ENCODE data around the gene OXCT2. TPM values are rescaled to one million over a fixed set of nuclear protein-coding genes. Genes with fewer than 3 reads are reported as not detected.

OXCT2 gene
- total RNA-seq, 1 donor from 2014 or later, result 2.1 TPM

DNA sequence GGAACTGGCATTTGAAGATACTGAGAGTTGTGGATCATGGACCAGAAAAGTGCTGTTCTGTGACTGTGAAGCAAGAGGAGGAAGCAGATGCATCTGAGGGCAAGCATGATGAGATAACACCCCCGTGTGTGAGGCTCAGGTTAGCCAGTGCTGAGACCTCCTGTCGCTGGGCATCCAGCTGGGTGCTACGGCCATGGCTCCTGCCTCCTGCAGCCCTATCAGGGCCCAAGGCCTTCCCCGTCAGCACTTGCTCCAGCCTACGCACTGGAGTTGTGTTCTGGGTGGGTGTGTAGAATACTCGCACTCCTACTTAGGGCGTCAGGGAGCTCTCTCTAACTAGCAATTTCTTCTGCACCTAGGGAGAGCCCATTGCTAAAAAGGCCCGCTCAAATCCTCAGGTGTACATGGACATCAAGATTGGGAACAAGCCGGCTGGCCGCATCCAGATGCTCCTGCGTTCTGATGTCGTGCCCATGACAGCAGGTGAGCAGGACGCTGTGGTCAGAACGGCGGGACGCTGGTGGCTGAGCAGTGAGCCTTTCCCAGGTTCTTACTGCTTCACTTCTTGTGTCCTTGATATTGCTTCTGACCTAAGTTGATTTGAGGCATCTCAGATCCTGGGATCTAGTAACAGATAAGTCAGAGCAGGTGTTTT lies 26.0 kb downstream of the OXCT2 start:
- no peak overlapping the region for H3K27ac ChIP-seq
- Mint-ChIP-seq H3K4me3 (no peak overlapping the region), H3K36me3 (peaks cover 26% of the 10 kb centered on the region), H3K9me3 (no peaks in the 10 kb centered on the region), H3K4me1 (peaks cover 3% of the 10 kb centered on the region), H3K27ac (no peak overlapping the region), H3K27me3 (ENCODE audit: insufficient read depth, low read depth) (no peaks in the 10 kb centered on the region)
- H3K4me1 ChIP-seq, result no peaks in the 10 kb centered on the region
- H3K79me2 ChIP-seq (ENCODE audit: low read depth), result peaks cover 3% of the 10 kb centered on the region
- H3K36me3 ChIP-seq, result peaks cover 5% of the 10 kb centered on the region
- DNase-seq (ENCODE audit: low spot score), result no peak
- no peak for TF ChIP-seq EZH2phosphoT487 (IDR thresholded peaks at IDR 0.05)
- TF ChIP-seq, protein P1, sequence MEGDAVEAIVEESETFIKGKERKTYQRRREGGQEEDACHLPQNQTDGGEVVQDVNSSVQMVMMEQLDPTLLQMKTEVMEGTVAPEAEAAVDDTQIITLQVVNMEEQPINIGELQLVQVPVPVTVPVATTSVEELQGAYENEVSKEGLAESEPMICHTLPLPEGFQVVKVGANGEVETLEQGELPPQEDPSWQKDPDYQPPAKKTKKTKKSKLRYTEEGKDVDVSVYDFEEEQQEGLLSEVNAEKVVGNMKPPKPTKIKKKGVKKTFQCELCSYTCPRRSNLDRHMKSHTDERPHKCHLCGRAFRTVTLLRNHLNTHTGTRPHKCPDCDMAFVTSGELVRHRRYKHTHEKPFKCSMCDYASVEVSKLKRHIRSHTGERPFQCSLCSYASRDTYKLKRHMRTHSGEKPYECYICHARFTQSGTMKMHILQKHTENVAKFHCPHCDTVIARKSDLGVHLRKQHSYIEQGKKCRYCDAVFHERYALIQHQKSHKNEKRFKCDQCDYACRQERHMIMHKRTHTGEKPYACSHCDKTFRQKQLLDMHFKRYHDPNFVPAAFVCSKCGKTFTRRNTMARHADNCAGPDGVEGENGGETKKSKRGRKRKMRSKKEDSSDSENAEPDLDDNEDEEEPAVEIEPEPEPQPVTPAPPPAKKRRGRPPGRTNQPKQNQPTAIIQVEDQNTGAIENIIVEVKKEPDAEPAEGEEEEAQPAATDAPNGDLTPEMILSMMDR (IDR thresholded peaks at IDR 0.05), result no peak
- no peak for TF ChIP-seq EZH2 (IDR thresholded peaks at IDR 0.05)
- no peak overlapping the region for H3K4me3 ChIP-seq
- no peak overlapping the region for H2AFZ ChIP-seq (replicated peaks)
- no peak overlapping the region for H3K9ac ChIP-seq
- no peak overlapping the region for H3K4me2 ChIP-seq
- no peaks in the 10 kb centered on the region for H4K20me1 ChIP-seq (ENCODE audit: low read depth)
- no peaks in the 10 kb centered on the region for H3K27me3 ChIP-seq
- no peaks in the 10 kb centered on the region for H3F3A ChIP-seq (ENCODE audit: low read depth)
- no peaks in the 10 kb centered on the region for H3K9me3 ChIP-seq (ENCODE audit: low read depth)

DNA sequence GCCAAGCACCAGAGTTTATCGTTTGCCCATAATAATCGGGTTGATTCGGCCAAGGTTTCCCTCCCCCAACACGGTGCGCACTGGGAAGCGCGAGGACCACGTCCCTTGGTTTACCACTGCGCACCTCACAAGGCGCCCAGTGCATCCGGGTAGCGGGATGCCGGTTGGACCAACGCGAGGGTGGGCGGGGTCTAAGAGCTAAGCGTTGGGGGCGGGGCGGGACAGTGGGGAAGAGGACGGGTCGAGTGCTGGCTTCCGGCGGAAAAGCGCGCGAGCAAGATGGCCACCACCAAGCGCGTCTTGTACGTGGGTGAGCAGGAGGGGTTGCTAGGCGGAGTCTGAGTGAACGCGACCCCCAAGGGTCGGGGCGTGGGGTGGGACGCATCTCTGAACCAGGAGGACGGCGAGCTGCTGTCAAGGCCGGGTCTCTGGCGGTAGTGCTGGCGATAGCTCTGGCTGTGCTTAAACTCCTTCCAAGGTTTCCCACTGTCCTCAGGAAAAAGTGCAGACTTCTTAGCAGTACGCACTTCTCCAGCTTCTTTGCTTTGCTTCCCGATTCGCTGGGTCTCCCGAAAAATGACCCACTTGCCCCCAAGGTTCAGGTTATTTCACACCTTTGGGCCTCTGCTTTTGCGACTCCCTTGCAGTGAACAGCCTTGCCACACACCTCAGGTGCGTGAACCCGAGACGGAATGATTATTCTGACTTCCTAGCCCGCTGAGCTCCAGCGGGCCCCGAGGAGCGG lies 32.4 kb downstream of the OXCT2 start, which contains the start of gene PPIE:
Gene PPIE (plus strand): TSS at position 261 of the 745 bp plus-strand sequence. CDS start 19 bp downstream, at position 280.
- H3K4me1 ChIP-seq, result peaks cover 7% of the 10 kb centered on the region
- peak; percentile 95 for DNase-seq (ENCODE audit: low spot score)
- Mint-ChIP-seq H3K27ac (peak within 1 kb of the TSS; percentile 95), H3K27me3 (ENCODE audit: insufficient read depth, low read depth) (peaks cover 7% of the 10 kb centered on the region), H3K9me3 (no peaks in the 10 kb centered on the region), H3K4me3 (peak within 1 kb of the TSS; percentile 96), H3K36me3 (peaks cover 4% of the 10 kb centered on the region), H3K4me1 (peaks cover 15% of the 10 kb centered on the region)
- H3K79me2 ChIP-seq (ENCODE audit: low read depth), result peaks cover 14% of the 10 kb centered on the region
- H3F3A ChIP-seq (ENCODE audit: low read depth), result no peaks in the 10 kb centered on the region
- H3K4me2 ChIP-seq, result peak within 1 kb of the TSS; percentile 92
- H3K9me3 ChIP-seq (ENCODE audit: low read depth), result no peaks in the 10 kb centered on the region
- peak within 1 kb of the TSS; percentile 86 for H2AFZ ChIP-seq (replicated peaks)
- peaks cover 5% of the 10 kb centered on the region for H3K36me3 ChIP-seq
- H3K9ac ChIP-seq, result peak within 1 kb of the TSS; percentile 72
- peaks cover 44% of the 10 kb centered on the region for H3K27me3 ChIP-seq
- H3K4me3 ChIP-seq, result peak within 1 kb of the TSS; percentile 87
- TF ChIP-seq EZH2 (IDR thresholded peaks at IDR 0.05), result no peak
- TF ChIP-seq EZH2phosphoT487 (IDR thresholded peaks at IDR 0.05), result peak; percentile 31
- no peak within 1 kb of the TSS for H3K27ac ChIP-seq
- peaks cover 3% of the 10 kb centered on the region for H4K20me1 ChIP-seq (ENCODE audit: low read depth)

DNA sequence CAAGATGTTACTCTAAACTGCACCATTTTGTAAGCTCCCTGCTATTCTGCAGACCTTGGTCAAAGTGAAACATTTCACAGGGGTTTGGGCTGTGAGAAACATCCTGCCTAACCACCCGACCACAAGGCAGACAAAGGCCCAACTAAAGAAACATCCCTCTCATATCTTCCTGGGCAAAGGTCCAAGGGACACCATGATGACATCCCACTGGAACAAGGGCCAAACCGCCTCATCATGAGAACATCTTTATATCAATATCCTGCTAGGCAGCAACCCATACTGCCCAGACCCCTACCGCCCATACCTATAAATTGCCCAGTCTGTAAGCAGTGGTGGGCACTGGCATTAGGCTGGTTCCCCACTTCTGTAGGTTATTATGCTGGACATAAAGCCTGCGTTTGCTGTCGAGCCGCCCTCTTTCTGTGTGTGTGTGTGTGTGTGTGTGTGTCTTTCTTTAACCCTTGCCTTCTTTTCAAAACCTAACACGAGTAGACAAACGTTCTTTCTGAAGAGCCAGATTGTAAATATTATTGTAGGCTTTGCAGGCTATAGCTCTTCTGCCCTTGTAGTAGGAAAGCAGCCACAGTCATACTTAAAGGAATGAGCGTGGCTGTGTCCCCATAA lies 33.5 kb downstream of the OXCT2 start:
- Mint-ChIP-seq H3K4me3 (peak overlapping the region; percentile 96), H3K4me1 (peaks cover 17% of the 10 kb centered on the region), H3K9me3 (no peaks in the 10 kb centered on the region), H3K27ac (no peak overlapping the region), H3K36me3 (peaks cover 4% of the 10 kb centered on the region), H3K27me3 (ENCODE audit: insufficient read depth, low read depth) (peaks cover 7% of the 10 kb centered on the region)
- peak; percentile 16 for TF ChIP-seq EZH2 (IDR thresholded peaks at IDR 0.05)
- TF ChIP-seq, protein P1 (IDR thresholded peaks at IDR 0.05), result no peak
- no peak for TF ChIP-seq EZH2phosphoT487 (IDR thresholded peaks at IDR 0.05)
- peaks cover 14% of the 10 kb centered on the region for H3K79me2 ChIP-seq (ENCODE audit: low read depth)
- no peaks in the 10 kb centered on the region for H3F3A ChIP-seq (ENCODE audit: low read depth)
- H2AFZ ChIP-seq (replicated peaks), result no peak overlapping the region
- H3K27ac ChIP-seq, result no peak overlapping the region
- peaks cover 56% of the 10 kb centered on the region for H3K27me3 ChIP-seq
- H3K9ac ChIP-seq, result no peak overlapping the region
- peaks cover 5% of the 10 kb centered on the region for H3K36me3 ChIP-seq
- no peak overlapping the region for H3K4me2 ChIP-seq
- no peak for DNase-seq (ENCODE audit: low spot score)
- H4K20me1 ChIP-seq (ENCODE audit: low read depth), result peaks cover 3% of the 10 kb centered on the region
- no peak overlapping the region for H3K4me3 ChIP-seq
- no peaks in the 10 kb centered on the region for H3K9me3 ChIP-seq (ENCODE audit: low read depth)
- H3K4me1 ChIP-seq, result peaks cover 7% of the 10 kb centered on the region

Data from neural progenitor cell (in vitro differentiated cells).